SK-N-SH treated with all-trans-retinoic acid at 6 μM for 48 hours (cell line): ENCODE results near the gene PPP1R36.
"Not testable (repeated sequence)": the region's sequence is repeated elsewhere in the genome, so short reads cannot be mapped to it uniquely, and the experiment has no call there.

Experiments
- ATAC-seq: fragments of 200-7000 bp; cut with Tn5 transposase; 3 replicates; pipeline ENCODE4 v1.9.1; 2020; ENCODE audit warnings: mild to moderate bottlenecking, moderate library complexity
- ARNTL ChIP-seq: fragments of 450-650 bp; formaldehyde crosslinking; IDR thresholded peaks from 2 replicates; pipeline ENCODE4 v1.5.0; 2020; ENCODE audit warnings: low read depth, mild to moderate bottlenecking, moderate library complexity, borderline replicate concordance
- CSDC2 ChIP-seq: fragments of 250-450 bp; sonication (Bioruptor Pico); IDR thresholded peaks from 2 replicates; pipeline ENCODE4 v1.5.0; 2020; ENCODE audit warnings: mild to moderate bottlenecking, moderate library complexity
- CSRNP3 ChIP-seq: fragments of 250-450 bp; sonication (Bioruptor Pico); IDR thresholded peaks from 2 replicates; pipeline ENCODE4 v1.5.1; 2021; ENCODE audit warnings: mild to moderate bottlenecking, moderate library complexity
- ESRRG ChIP-seq: fragments of 250-450 bp; sonication (Bioruptor Pico); IDR thresholded peaks from 2 replicates; pipeline ENCODE4 v1.6.1; 2021; ENCODE audit warnings: mild to moderate bottlenecking
- GLIS3 ChIP-seq: fragments of 250-450 bp; sonication (Bioruptor Pico); IDR thresholded peaks from 2 replicates; pipeline ENCODE4 v1.5.0; 2020; ENCODE audit warnings: mild to moderate bottlenecking, moderate library complexity
- ISL1 ChIP-seq: fragments of 250-450 bp; sonication (Bioruptor Pico); IDR thresholded peaks from 2 replicates; pipeline ENCODE4 v2.1.2; 2022; ENCODE audit warnings: mild to moderate bottlenecking, moderate library complexity
- OSR1 ChIP-seq: fragments of 250-450 bp; sonication (Bioruptor Pico); IDR thresholded peaks from 2 replicates; pipeline ENCODE4 v1.8.0; 2022; ENCODE audit warnings: moderate library complexity, mild to moderate bottlenecking, inconsistent platforms
- PATZ1 ChIP-seq: fragments of 250-450 bp; sonication (Bioruptor Pico); IDR thresholded peaks from 2 replicates; pipeline ENCODE4 v1.8.0; 2020; ENCODE audit warnings: mild to moderate bottlenecking, moderate library complexity, borderline replicate concordance
- POU6F1 ChIP-seq: fragments of 250-450 bp; sonication (Bioruptor Pico); IDR thresholded peaks from 2 replicates; pipeline ENCODE4 v1.8.0; 2021; ENCODE audit warnings: low read depth, mild to moderate bottlenecking, moderate library complexity, borderline replicate concordance
- PPARA ChIP-seq: fragments of 250-450 bp; sonication (Bioruptor Pico); IDR thresholded peaks from 2 replicates; pipeline ENCODE4 v1.5.0; 2020; ENCODE audit warnings: mild to moderate bottlenecking, borderline replicate concordance
- RARB ChIP-seq: fragments of 250-450 bp; sonication (Bioruptor Pico); IDR thresholded peaks from 2 replicates; pipeline ENCODE4 v1.8.0; 2021; ENCODE audit warnings: mild to moderate bottlenecking, moderate library complexity
- SNAI2 ChIP-seq: fragments of 250-450 bp; sonication (Bioruptor Pico); IDR thresholded peaks from 2 replicates; pipeline ENCODE4 v1.5.0; 2020; ENCODE audit warnings: mild to moderate bottlenecking, moderate library complexity
- TCF4 ChIP-seq: fragments of 250-450 bp; sonication (Bioruptor Pico); IDR thresholded peaks from 2 replicates; pipeline ENCODE4 v1.8.0; 2021; ENCODE audit warnings: mild to moderate bottlenecking, moderate library complexity, borderline replicate concordance
- TOX ChIP-seq: fragments of 250-450 bp; sonication (Bioruptor Pico); IDR thresholded peaks from 2 replicates; pipeline ENCODE4 v1.8.0; 2021; ENCODE audit warnings: mild to moderate bottlenecking, moderate library complexity, borderline replicate concordance
- TSHZ2 ChIP-seq: fragments of 250-450 bp; sonication (Bioruptor Pico); IDR thresholded peaks from 2 replicates; pipeline ENCODE4 v1.5.0; 2020; ENCODE audit warnings: mild to moderate bottlenecking, moderate library complexity
- ZC3H10 ChIP-seq: fragments of 250-450 bp; sonication (Bioruptor Pico); IDR thresholded peaks from 2 replicates; pipeline ENCODE4 v1.5.1; 2021; ENCODE audit warnings: mild to moderate bottlenecking, moderate library complexity
- ZFP3 ChIP-seq: fragments of 250-450 bp; sonication (Bioruptor Pico); IDR thresholded peaks from 2 replicates; pipeline ENCODE4 v1.5.0; 2020; ENCODE audit warnings: mild to moderate bottlenecking, moderate library complexity
- ZFP30 ChIP-seq: fragments of 450-650 bp; formaldehyde crosslinking; IDR thresholded peaks from 2 replicates; pipeline ENCODE4 v1.5.0; 2022; ENCODE audit warnings: mild to moderate bottlenecking, moderate library complexity
- ZNF565 ChIP-seq: fragments of 450-650 bp; formaldehyde crosslinking; conservative IDR thresholded peaks from 2 replicates; pipeline ENCODE4 v1.5.0; 2020; ENCODE audit warnings: low read depth, mild to moderate bottlenecking, moderate library complexity
- ZNF70 ChIP-seq: fragments of 450-650 bp; formaldehyde crosslinking; IDR thresholded peaks from 2 replicates; pipeline ENCODE4 v1.5.0; 2020; ENCODE audit warnings: mild to moderate bottlenecking, moderate library complexity

Gene PPP1R36

GRCh38 chr14:64554556-64554955 is 4.8 kb downstream of the PPP1R36 start:
- TF ChIP-seq SNAI2 (CRISPR knock-in tag) (no peak), ZFP3 (no peak), PATZ1 (CRISPR knock-in tag) (no peak), ZNF565 (CRISPR knock-in tag) (no peak), ZC3H10 (no peak), CSRNP3 (no peak)
- ATAC-seq = no peak

- TF ChIP-seq ZNF70 (no peak), TSHZ2 (no peak), POU6F1 (CRISPR knock-in tag) (no peak), OSR1 (CRISPR knock-in tag) (no peak)
- ATAC-seq = no peak
Observed at GRCh38 chr14:64556526-64556925, 6.8 kb downstream of the PPP1R36 start.

- ATAC-seq = not testable (repeated sequence)
Observed at GRCh38 chr14:64558216-64558615, 8.5 kb downstream of the PPP1R36 start.

GRCh38 chr14:64561631-64562030 is 11.9 kb downstream of the PPP1R36 start:
- no peak for TF ChIP-seq PPARA (CRISPR knock-in tag)
- no peak for TF ChIP-seq RARB
- no peak for TF ChIP-seq TOX
- TF ChIP-seq ZFP3 = no peak
- no peak for TF ChIP-seq ZFP30 (CRISPR knock-in tag)
- TF ChIP-seq ZNF70 = no peak
- no peak for TF ChIP-seq TCF4 (CRISPR knock-in tag)
- no peak for TF ChIP-seq SNAI2 (CRISPR knock-in tag)
- TF ChIP-seq TSHZ2 = no peak
- no peak for TF ChIP-seq ARNTL (CRISPR knock-in tag)
- TF ChIP-seq ZC3H10 = no peak
- TF ChIP-seq CSRNP3 = no peak
- TF ChIP-seq GLIS3 (CRISPR knock-in tag) = no peak
- no peak for TF ChIP-seq ESRRG (CRISPR knock-in tag)
- no peak for TF ChIP-seq ISL1
- TF ChIP-seq CSDC2 (CRISPR knock-in tag) = no peak
- ATAC-seq = no peak
